Cardiac fibroblast (primary cell): ENCODE measurements around the gene FAM20A.

Experiments used
- DNase-seq, 2 donors: peaks; one replicate each; pipeline versions ENCODE4 v3.0.0 to v3.0.0-alpha.2; 2010; ENCODE audit warnings: low read depth in 2 of 2
- H3K4me3 ChIP-seq, 2 donors: replicated peaks in 1 of 2; 1 replicate in 1 of 2; 2 replicates in 1 of 2; pipeline ENCODE4 v1.5.1; 2011; ENCODE audit warnings: low read depth in 2 of 2, low read length in 2 of 2, mild to moderate bottlenecking in 2 of 2, moderate library complexity in 1 of 2
- TF ChIP-seq, protein P1 (sequence below): IDR thresholded peaks from one replicate; pipeline ENCODE4 v1.5.1; 2011; ENCODE audit warnings: low read depth, mild to moderate bottlenecking, low read length, inconsistent platforms

The FAM20A gene

DNA sequence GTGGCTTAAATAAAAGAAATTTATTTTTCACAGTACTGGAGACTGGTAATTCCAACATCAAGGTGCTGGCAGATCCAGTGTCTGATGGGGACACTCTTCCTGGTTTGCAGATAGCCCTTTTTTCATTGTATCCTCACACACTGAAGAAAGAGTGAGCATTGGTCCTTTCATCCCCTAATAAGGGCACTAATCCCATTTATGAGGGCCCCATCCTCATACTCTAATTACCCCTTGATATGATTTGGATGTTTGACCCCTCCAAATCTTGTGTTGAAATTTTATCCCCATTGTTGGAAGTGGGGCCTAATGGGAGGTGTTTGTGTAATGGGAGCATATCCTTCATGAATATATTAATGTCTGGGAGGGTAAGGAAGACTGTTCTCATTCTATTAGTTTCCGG lies 9.4 kb upstream of the FAM20A start:
- H3K4me3 ChIP-seq: no peak overlapping the region
- DNase-seq: no peak
- TF ChIP-seq, protein P1, sequence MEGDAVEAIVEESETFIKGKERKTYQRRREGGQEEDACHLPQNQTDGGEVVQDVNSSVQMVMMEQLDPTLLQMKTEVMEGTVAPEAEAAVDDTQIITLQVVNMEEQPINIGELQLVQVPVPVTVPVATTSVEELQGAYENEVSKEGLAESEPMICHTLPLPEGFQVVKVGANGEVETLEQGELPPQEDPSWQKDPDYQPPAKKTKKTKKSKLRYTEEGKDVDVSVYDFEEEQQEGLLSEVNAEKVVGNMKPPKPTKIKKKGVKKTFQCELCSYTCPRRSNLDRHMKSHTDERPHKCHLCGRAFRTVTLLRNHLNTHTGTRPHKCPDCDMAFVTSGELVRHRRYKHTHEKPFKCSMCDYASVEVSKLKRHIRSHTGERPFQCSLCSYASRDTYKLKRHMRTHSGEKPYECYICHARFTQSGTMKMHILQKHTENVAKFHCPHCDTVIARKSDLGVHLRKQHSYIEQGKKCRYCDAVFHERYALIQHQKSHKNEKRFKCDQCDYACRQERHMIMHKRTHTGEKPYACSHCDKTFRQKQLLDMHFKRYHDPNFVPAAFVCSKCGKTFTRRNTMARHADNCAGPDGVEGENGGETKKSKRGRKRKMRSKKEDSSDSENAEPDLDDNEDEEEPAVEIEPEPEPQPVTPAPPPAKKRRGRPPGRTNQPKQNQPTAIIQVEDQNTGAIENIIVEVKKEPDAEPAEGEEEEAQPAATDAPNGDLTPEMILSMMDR: no peak

DNA sequence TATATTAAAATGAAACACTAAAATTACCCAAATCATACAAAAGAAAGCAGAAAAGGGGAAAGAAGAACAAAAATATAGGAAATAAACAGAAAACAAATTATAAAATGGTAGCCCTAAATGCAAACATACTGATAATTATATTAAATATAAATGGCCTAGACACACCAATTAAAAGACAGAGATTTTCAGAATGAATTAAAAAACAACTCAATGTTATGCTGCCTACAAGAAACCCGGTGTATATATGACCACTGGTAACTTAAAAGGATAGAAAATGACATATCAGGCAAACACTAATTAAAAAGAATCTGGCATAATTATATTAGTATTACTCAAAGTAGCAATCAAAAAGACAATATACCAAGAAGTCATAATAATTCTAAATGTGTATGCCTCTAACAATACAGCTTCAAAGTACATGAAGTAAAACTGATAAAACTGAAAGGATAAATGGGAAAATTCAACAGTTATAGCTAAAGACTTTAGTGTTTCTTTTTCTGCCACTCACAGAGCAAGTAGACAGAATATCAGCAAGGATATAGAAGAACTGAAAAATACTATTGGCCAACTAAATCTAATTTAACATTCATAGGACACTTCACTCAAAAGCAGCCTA lies 7.5 kb upstream of the FAM20A start:
- DNase-seq: no peak
- no peak overlapping the region for H3K4me3 ChIP-seq
- TF ChIP-seq, protein P1: no peak

DNA sequence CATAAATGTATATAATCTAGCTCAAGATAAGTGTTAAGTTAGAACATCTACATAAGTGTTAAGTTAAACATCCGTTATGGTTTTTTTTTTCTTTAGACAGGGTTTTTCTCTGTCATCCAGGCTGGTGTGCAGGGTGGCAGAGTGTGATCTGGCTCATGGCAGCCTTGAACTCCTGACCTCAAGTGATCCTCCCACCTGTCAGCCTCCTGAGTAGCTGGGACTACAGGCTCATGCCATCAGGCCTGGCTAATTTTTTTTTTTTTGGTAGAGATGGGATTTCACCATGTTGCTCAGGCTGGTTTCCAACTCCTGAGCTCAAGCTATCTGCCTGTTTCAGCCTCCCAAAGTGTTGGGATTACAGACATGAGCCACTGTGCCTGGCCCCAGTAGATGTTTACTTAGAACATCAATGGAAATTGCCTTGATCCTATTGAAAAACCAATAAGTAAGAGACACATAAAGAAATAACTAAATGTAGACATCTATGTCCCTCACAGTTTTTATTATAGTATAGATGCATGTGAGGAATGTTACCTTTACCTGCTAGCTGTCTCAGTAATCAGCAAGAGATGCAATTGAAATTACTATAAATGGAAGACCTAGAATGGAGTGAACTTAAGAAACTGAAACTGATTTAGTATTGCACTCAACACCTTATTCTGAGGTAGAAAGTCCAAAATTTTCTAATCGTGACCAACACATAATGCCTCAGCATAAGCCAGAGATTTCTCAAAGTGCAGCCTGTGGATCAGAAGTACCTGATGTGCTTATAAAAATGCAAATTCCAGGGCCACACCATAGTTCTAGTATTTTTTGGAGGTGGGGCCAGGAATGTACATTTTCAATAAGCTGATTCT lies 5.5 kb upstream of the FAM20A start:
- no peak overlapping the region for H3K4me3 ChIP-seq
- TF ChIP-seq, protein P1: no peak
- DNase-seq: no peak

DNA sequence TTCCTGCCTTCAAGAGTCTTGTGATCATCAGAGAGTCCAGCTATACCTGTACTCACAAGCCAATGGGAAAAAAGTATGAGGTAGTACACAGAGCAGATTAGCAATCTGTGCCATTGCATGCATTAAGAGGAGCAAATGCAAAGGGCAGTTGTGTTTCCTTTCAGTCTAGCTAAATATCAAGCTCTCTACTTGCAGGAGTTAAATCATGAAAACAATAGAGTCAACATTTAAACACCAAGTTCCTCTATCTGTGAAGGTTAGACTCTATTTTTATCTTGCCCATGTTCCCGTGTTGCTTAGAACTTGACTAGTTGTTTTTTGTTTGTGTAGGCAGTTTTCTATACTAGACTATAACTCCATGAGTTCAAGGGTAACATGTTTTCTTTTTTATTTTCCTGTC lies 4.7 kb upstream of the FAM20A start:
- no peak overlapping the region for H3K4me3 ChIP-seq
- TF ChIP-seq, protein P1: no peak
- no peak for DNase-seq

DNA sequence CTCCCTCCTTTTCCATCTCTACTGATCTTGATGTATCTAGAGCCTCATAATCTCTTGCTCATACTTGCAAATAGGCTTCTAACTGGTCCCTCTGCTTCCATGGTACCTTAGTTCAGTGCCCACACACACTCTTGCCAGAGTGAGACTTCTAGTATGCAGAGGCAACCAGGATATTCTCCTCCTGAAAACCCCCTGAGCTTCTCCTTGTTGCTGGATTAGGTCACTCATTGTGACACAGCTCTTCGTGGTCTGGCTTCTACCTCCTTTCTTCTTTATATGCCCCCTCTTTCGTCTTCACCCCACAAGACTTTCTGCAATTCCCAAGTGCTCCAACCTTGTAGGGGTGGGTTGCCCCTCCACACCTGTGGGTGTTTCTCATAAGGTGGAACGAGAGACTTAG lies 2.5 kb upstream of the FAM20A start:
- DNase-seq: no peak
- TF ChIP-seq, protein P1: no peak
- no peak overlapping the region for H3K4me3 ChIP-seq

DNA sequence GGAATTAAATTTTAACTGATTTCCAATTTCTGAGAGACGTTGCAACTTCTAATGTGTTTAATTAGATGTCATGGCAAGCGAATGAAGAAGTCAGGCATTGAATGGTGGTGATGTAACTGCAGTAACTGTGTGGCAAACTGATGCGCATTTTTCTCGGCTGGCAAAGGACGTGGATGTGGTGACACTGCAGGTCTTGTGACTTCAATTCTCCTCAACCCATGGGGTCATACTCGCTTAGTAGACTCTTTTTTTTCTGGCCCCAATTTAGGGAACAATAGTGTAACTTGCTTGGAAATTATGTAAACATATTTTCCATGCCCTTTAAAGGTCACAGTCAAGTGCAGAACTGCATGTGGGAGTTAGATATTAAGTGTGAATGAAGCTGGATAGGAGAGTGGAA lies 1.9 kb upstream of the FAM20A start:
- DNase-seq: no peak
- TF ChIP-seq, protein P1: no peak
- H3K4me3 ChIP-seq: no peak overlapping the region
